Stomach (tissue), 4 donors: ENCODE data around the gene PRKAB1.

ENCODE experiments used
- CTCF ChIP-seq, 7 experiments: fragments of 450-650 bp in 4 of 7; fragments of 200-600 bp in 3 of 7; sonication (generic) in 3 of 7; IDR thresholded peaks; one replicate each; pipeline ENCODE4 v1.5.1; 2016 to 2019; ENCODE audit warnings: antibody characterized with exemption in 7 of 7, control low read depth in 2 of 7, mild to moderate bottlenecking in 1 of 7
- EP300 ChIP-seq: sonication (generic); formaldehyde crosslinking; IDR thresholded peaks from one replicate; pipeline ENCODE4 v1.6.1; 2017; ENCODE audit warnings: antibody characterized with exemption
- POLR2A ChIP-seq, 4 donors: fragments of 450-650 bp; IDR thresholded peaks; one replicate each; pipeline ENCODE4 v1.6.1; 2016; ENCODE audit warnings: antibody characterized with exemption in 4 of 4, control low read depth in 2 of 4, mild to moderate bottlenecking in 1 of 4, moderate library complexity in 1 of 4
- POLR2AphosphoS5 ChIP-seq, 3 donors: sonication (generic); formaldehyde crosslinking; IDR thresholded peaks; one replicate each; pipeline ENCODE4 v1.6.1; 2016; ENCODE audit warnings: antibody characterized with exemption in 3 of 3

GRCh38 chr12:119630962-119631550, 36.9 kb upstream of the PRKAB1 start:
- TF ChIP-seq CTCF (IDR thresholded peaks at IDR 0.05) (no peak), POLR2A (IDR thresholded peaks at IDR 0.05) (no peak), EP300 (no peak), POLR2AphosphoS5 (IDR thresholded peaks at IDR 0.05) (no peak)
